HepG2 (cell line): ENCODE data around the gene GADD45B. TPM values are rescaled to one million over a fixed set of nuclear protein-coding genes. Genes with fewer than 3 reads are reported as not detected.

Experiments used
- AGO1 ChIP-seq: fragments of 200-400 bp; formaldehyde crosslinking; IDR thresholded peaks from 2 replicates; pipeline ENCODE4 v1.6.1; 2017; ENCODE audit warnings: mild to moderate bottlenecking, low read depth, low read length, moderate library complexity; ENCODE audit not compliant: poor library complexity, severe bottlenecking
- CEBPG ChIP-seq: IDR thresholded peaks from 2 replicates; pipeline ENCODE4 v1.6.1; 2016
- CENPX ChIP-seq: sonication (generic); formaldehyde crosslinking; IDR thresholded peaks from 2 replicates; pipeline ENCODE4 v1.9.0; 2021; ENCODE audit warnings: mild to moderate bottlenecking, missing genetic modification reagents, moderate library complexity
- FIP1L1 ChIP-seq: fragments of 200-400 bp; formaldehyde crosslinking; IDR thresholded peaks from 2 replicates; pipeline ENCODE4 v1.6.1; 2018; ENCODE audit warnings: low read depth, mild to moderate bottlenecking, low read length, moderate library complexity, borderline replicate concordance; ENCODE audit not compliant: insufficient read depth
- FLYWCH1 ChIP-seq: sonication (generic); formaldehyde crosslinking; IDR thresholded peaks from 2 replicates; pipeline ENCODE4 v1.8.1; 2023; ENCODE audit warnings: mild to moderate bottlenecking, missing genetic modification reagents
- FOXC1 ChIP-seq: sonication (generic); formaldehyde crosslinking; IDR thresholded peaks from 2 replicates; pipeline ENCODE4 v1.8.0; 2022; ENCODE audit warnings: mild to moderate bottlenecking, missing genetic modification reagents, borderline replicate concordance
- HNRNPLL ChIP-seq: fragments of 200-400 bp; formaldehyde crosslinking; IDR thresholded peaks from 2 replicates; pipeline ENCODE4 v1.6.1; 2017; ENCODE audit warnings: mild to moderate bottlenecking, low read depth, low read length; ENCODE audit not compliant: poor library complexity, severe bottlenecking
- MBD4 ChIP-seq: IDR thresholded peaks from 2 replicates; pipeline ENCODE4 v1.6.1; 2012; ENCODE audit warnings: low read length, inconsistent platforms, borderline replicate concordance
- NFE2L2 ChIP-seq: fragments of 150-350 bp; IDR thresholded peaks from 2 replicates; pipeline ENCODE4 v1.6.1; 2014; ENCODE audit warnings: low read length
- NPAS2 ChIP-seq: sonication (generic); formaldehyde crosslinking; IDR thresholded peaks from 2 replicates; pipeline ENCODE4 v1.8.0; 2022; ENCODE audit warnings: mild to moderate bottlenecking, missing genetic modification reagents, borderline replicate concordance
- PAF1 ChIP-seq: IDR thresholded peaks from 2 replicates; pipeline ENCODE4 v1.6.1; 2016; ENCODE audit warnings: missing genetic modification reagents, missing compliant biosample characterization
- RBFOX2 ChIP-seq: fragments of 200-400 bp; formaldehyde crosslinking; IDR thresholded peaks from 2 replicates; pipeline ENCODE4 v1.6.1; 2017; ENCODE audit warnings: low read depth, mild to moderate bottlenecking, low read length
- RBM22 ChIP-seq: fragments of 200-400 bp; formaldehyde crosslinking; optimal IDR thresholded peaks from 2 replicates; pipeline ENCODE3; 2017; ENCODE audit warnings: mild to moderate bottlenecking, low read length, moderate library complexity
- SRSF9 ChIP-seq: fragments of 200-400 bp; formaldehyde crosslinking; IDR thresholded peaks from 2 replicates; pipeline ENCODE4 v1.6.1; 2018; ENCODE audit warnings: borderline replicate concordance, mild to moderate bottlenecking, low read depth, low read length; ENCODE audit not compliant: insufficient read depth, poor library complexity, severe bottlenecking
- TARDBP ChIP-seq: sonication (generic); formaldehyde crosslinking; IDR thresholded peaks from 2 replicates; pipeline ENCODE4 v1.8.0; 2022; ENCODE audit warnings: mild to moderate bottlenecking, missing genetic modification reagents
- TRIM24 ChIP-seq: sonication (generic); formaldehyde crosslinking; IDR thresholded peaks from 2 replicates; pipeline ENCODE4 v1.8.0; 2022; ENCODE audit warnings: mild to moderate bottlenecking, missing genetic modification reagents
- U2AF1 ChIP-seq: fragments of 200-400 bp; formaldehyde crosslinking; optimal IDR thresholded peaks from 2 replicates; pipeline ENCODE3; 2017; ENCODE audit warnings: mild to moderate bottlenecking, low read depth, low read length
- ZFAT ChIP-seq: sonication (generic); formaldehyde crosslinking; conservative IDR thresholded peaks from 2 replicates; pipeline ENCODE4 v1.8.1; 2023; ENCODE audit warnings: missing genetic modification reagents, inconsistent platforms
- ZNF3 ChIP-seq: IDR thresholded peaks from 2 replicates; pipeline ENCODE4 v1.7.0; 2017; ENCODE audit warnings: inconsistent platforms
- ZNF598 ChIP-seq: sonication (generic); formaldehyde crosslinking; IDR thresholded peaks from 2 replicates; pipeline ENCODE4 v1.5.1; 2020; ENCODE audit warnings: mild to moderate bottlenecking, missing genetic modification reagents, borderline replicate concordance
- ZNF607 ChIP-seq: sonication (generic); formaldehyde crosslinking; IDR thresholded peaks from 2 replicates; pipeline ENCODE4 v1.5.1; 2020; ENCODE audit warnings: missing genetic modification reagents, mild to moderate bottlenecking, borderline replicate concordance
- ZNF720 ChIP-seq: sonication (generic); formaldehyde crosslinking; IDR thresholded peaks from 2 replicates; pipeline ENCODE4 v1.4.0; 2020; ENCODE audit warnings: missing genetic modification reagents
- polyA plus RNA-seq, 8 experiments: library from polyadenylated mRNA; depleted of rRNA in 3 of 8; stranded (reverse) in 7 of 8; unstranded in 1 of 8; fragments of >200 nt; fragmentation: Illumina TruSeq in 4 of 8; extraction: Trizol in 4 of 8; gene quantifications; 2 replicates each; pipeline versions ENCODE4 v1.2.1 to v1.2.3, GENCODE V29; 2011 to 2016; ENCODE audit warnings: low read depth in 4 of 8, missing spikeins in 1 of 8, mixed read lengths in 1 of 8; ENCODE audit not compliant: insufficient read depth in 1 of 8
- total RNA-seq, 5 experiments: library from RNA; depleted of rRNA; stranded (reverse); fragments of >200 nt; fragmentation: Illumina TruSeq; extraction: Trizol; gene quantifications; 2 replicates each; pipeline ENCODE4 v1.2.3, GENCODE V29; 2016; ENCODE audit warnings: low read depth in 1 of 5
- TF ChIP-seq, protein P1 (sequence below): IDR thresholded peaks from 2 replicates; pipeline ENCODE4 v1.6.1; 2018; ENCODE audit warnings: missing genetic modification reagents
- TF ChIP-seq, protein P2 (sequence below): sonication (generic); formaldehyde crosslinking; IDR thresholded peaks from 2 replicates; pipeline ENCODE4 v1.8.0; 2022; ENCODE audit warnings: mild to moderate bottlenecking, missing genetic modification reagents, borderline replicate concordance
- TF ChIP-seq, protein P3 (sequence below): sonication (generic); formaldehyde crosslinking; IDR thresholded peaks from 2 replicates; pipeline ENCODE4 v1.5.0; 2020; ENCODE audit warnings: missing genetic modification reagents

GADD45B gene
- total and polyA plus RNA-seq, 2 of the 13 experiments (the other 11 are each of a cell fraction or from before 2014, with no cell fraction given): 4.6 to 34.1 TPM

DNA sequence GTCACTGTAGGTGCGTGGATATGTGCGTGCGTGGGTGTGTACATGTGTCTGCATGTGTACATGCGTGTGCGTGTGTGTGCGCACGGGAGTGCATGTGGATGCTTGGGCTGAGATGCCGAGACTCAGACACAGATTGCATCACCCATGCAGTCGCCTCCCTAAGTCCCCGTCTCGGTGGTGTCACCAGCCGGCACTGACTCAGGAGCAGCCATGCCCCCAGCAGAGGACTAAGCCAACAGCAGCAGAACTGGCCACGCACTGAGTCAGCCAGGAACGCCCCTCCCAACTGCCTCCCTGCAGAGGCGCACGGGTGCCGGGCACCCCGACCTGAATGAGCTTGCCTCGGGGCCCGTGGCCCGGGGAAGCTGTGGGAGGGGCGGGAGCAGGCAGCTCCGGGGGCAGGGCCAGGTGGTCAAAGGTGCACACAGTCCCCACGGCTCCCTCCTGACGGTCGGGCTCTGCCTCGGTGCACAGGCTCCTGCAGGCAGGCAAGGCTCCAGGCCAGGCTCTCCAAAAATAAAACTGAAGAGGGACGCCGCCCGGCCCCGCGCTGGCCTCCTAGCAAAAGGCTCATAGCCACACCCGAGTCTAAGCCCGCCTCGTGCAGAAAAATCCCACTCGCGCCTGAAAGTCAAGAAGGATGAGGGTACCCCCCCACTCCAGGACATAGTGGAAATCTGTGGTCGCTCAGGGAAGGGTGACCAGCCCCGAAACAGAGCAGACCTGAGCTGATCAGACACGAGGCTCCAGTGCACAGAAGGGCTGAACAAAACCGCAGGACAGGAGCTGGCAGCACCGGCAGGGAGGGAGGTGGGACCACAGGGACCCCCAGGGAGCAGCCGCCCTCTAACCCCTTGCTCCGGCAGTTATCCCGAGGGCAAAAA, 49.2 kb downstream of the GADD45B start (continued):
- TF ChIP-seq, protein P1, sequence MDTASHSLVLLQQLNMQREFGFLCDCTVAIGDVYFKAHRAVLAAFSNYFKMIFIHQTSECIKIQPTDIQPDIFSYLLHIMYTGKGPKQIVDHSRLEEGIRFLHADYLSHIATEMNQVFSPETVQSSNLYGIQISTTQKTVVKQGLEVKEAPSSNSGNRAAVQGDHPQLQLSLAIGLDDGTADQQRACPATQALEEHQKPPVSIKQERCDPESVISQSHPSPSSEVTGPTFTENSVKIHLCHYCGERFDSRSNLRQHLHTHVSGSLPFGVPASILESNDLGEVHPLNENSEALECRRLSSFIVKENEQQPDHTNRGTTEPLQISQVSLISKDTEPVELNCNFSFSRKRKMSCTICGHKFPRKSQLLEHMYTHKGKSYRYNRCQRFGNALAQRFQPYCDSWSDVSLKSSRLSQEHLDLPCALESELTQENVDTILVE (CRISPR knock-in tag): no peak
- TF ChIP-seq ZNF607 (CRISPR knock-in tag) (no peak; the same call in 1 of the 2 replicates), MBD4 (no peak), CEBPG (CRISPR knock-in tag) (peak; percentile 92), RBM22 (no peak), CENPX (CRISPR knock-in tag) (no peak), PAF1 (CRISPR knock-in tag) (no peak), NFE2L2 (no peak), FIP1L1 (no peak), AGO1 (no peak), NPAS2 (CRISPR knock-in tag) (no peak), ZFAT (no peak), TARDBP (CRISPR knock-in tag) (no peak), U2AF1 (no peak), SRSF9 (no peak), ZNF3 (CRISPR knock-in tag) (no peak), RBFOX2 (peak; percentile 49; the same call in 1 of the 2 replicates), HNRNPLL (peak; percentile 25), ZNF598 (CRISPR knock-in tag) (no peak), TRIM24 (CRISPR knock-in tag) (no peak), FLYWCH1 (no peak), FOXC1 (no peak), ZNF720 (CRISPR knock-in tag) (no peak)
- TF ChIP-seq, protein P2, sequence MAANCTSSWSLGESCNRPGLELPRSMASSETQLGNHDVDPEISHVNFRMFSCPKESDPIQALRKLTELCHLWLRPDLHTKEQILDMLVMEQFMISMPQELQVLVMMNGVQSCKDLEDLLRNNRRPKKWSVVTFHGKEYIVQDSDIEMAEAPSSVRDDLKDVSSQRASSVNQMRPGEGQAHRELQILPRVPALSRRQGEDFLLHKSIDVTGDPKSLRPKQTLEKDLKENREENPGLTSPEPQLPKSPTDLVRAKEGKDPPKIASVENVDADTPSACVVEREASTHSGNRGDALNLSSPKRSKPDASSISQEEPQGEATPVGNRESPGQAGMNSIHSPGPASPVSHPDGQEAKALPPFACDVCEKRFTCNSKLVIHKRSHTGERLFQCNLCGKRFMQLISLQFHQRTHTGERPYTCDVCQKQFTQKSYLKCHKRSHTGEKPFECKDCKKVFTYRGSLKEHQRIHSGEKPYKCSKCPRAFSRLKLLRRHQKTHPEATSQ (CRISPR knock-in tag): no peak
- TF ChIP-seq, protein P3, sequence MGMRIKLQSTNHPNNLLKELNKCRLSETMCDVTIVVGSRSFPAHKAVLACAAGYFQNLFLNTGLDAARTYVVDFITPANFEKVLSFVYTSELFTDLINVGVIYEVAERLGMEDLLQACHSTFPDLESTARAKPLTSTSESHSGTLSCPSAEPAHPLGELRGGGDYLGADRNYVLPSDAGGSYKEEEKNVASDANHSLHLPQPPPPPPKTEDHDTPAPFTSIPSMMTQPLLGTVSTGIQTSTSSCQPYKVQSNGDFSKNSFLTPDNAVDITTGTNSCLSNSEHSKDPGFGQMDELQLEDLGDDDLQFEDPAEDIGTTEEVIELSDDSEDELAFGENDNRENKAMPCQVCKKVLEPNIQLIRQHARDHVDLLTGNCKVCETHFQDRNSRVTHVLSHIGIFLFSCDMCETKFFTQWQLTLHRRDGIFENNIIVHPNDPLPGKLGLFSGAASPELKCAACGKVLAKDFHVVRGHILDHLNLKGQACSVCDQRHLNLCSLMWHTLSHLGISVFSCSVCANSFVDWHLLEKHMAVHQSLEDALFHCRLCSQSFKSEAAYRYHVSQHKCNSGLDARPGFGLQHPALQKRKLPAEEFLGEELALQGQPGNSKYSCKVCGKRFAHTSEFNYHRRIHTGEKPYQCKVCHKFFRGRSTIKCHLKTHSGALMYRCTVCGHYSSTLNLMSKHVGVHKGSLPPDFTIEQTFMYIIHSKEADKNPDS (CRISPR knock-in tag): no peak
